GM18502 (cell line): ENCODE measurements around the gene KRTAP9-2.
"Not testable (repeated sequence)": the region's sequence is repeated elsewhere in the genome, so short reads cannot be mapped to it uniquely, and the experiment has no call there.

Experiments
- ATAC-seq: cut with Tn5 transposase; IDR thresholded peaks from one replicate; pipeline ENCODE4 v1.9.1; 2021; ENCODE audit warnings: mild to moderate bottlenecking; ENCODE audit not compliant: unreplicated experiment, poor library complexity

KRTAP9-2 gene

GRCh38 chr17:41226598-41227095, at the start of gene KRTAP9-2:
TSS of gene KRTAP9-2 (plus strand) at chr17:41226648. CDS start at chr17:41226655, 7 bp downstream.
- not testable (repeated sequence) for ATAC-seq

GRCh38 chr17:41176744-41177387, 49.6 kb upstream of the KRTAP9-2 start:
- no peak for ATAC-seq

GRCh38 chr17:41177727-41178271, 48.6 kb upstream of the KRTAP9-2 start, which contains the start of gene KRTAP4-2:
TSS of gene KRTAP4-2 (minus strand) at chr17:41178221. CDS start at chr17:41178164, 57 bp downstream.
- no peak for ATAC-seq

- ATAC-seq: no peak
Observed at GRCh38 chr17:41178341-41178740, 48.1 kb upstream of the KRTAP9-2 start.

- ATAC-seq: no peak
Observed at GRCh38 chr17:41178843-41179616, 47.4 kb upstream of the KRTAP9-2 start.

- no peak for ATAC-seq
Observed at GRCh38 chr17:41184480-41184961, 41.9 kb upstream of the KRTAP9-2 start, which contains the start of gene KRTAP4-1. TSS of gene KRTAP4-1 (minus strand) at chr17:41184911. CDS start at chr17:41184854, 57 bp downstream.

GRCh38 chr17:41185001-41185400, 41.4 kb upstream of the KRTAP9-2 start:
- no peak for ATAC-seq

GRCh38 chr17:41186872-41187271, 39.6 kb upstream of the KRTAP9-2 start:
- ATAC-seq: no peak

GRCh38 chr17:41189837-41190318, 36.6 kb upstream of the KRTAP9-2 start, which contains the start of gene KRTAP9-1:
TSS of gene KRTAP9-1 (plus strand) at chr17:41189887. CDS start at chr17:41189887, 0 bp downstream.
- ATAC-seq: not testable (repeated sequence)

- no peak for ATAC-seq
Observed at GRCh38 chr17:41190328-41190727, 36.1 kb upstream of the KRTAP9-2 start.

- no peak for ATAC-seq
Observed at GRCh38 chr17:41196068-41196467, 30.4 kb upstream of the KRTAP9-2 start.

- ATAC-seq: no peak
Observed at GRCh38 chr17:41199421-41200078, 26.9 kb upstream of the KRTAP9-2 start.

- ATAC-seq: no peak
Observed at GRCh38 chr17:41211845-41212466, 14.5 kb upstream of the KRTAP9-2 start.

- no peak for ATAC-seq
Observed at GRCh38 chr17:41212524-41213169, 13.8 kb upstream of the KRTAP9-2 start.

- no peak for ATAC-seq
Observed at GRCh38 chr17:41215681-41216080, 10.8 kb upstream of the KRTAP9-2 start.

GRCh38 chr17:41223821-41224220, 2.6 kb upstream of the KRTAP9-2 start:
- no peak for ATAC-seq

GRCh38 chr17:41226051-41226450, 397 bp upstream of the KRTAP9-2 start:
- ATAC-seq: no peak

GRCh38 chr17:41230094-41230493, 3.6 kb downstream of the KRTAP9-2 start:
- no peak for ATAC-seq

- no peak for ATAC-seq
Observed at GRCh38 chr17:41231731-41232130, 5.3 kb downstream of the KRTAP9-2 start.
